NCI-H460 (cell line): ENCODE results near the gene KRTAP5-7. TPM values are rescaled to one million over a fixed set of nuclear protein-coding genes. Genes with fewer than 3 reads are reported as not detected.
"Not testable (repeated sequence)": the region's sequence is repeated elsewhere in the genome, so short reads cannot be mapped to it uniquely, and the experiment has no call there.

Experiments
- DNase-seq: peaks from one replicate; pipeline ENCODE4 v3.0.0-alpha.2; 2016; ENCODE audit warnings: low read depth; ENCODE audit errors: extremely low read depth
- total RNA-seq: library from RNA; depleted of rRNA; stranded (reverse); fragments of >200 nt; shearing (Covaris generic); gene quantifications from 2 replicates; pipeline ENCODE4 v1.2.3, GENCODE V29; 2014

The KRTAP5-7 gene
- total RNA-seq, 1 experiment from 2014 or later: not detected

DNA sequence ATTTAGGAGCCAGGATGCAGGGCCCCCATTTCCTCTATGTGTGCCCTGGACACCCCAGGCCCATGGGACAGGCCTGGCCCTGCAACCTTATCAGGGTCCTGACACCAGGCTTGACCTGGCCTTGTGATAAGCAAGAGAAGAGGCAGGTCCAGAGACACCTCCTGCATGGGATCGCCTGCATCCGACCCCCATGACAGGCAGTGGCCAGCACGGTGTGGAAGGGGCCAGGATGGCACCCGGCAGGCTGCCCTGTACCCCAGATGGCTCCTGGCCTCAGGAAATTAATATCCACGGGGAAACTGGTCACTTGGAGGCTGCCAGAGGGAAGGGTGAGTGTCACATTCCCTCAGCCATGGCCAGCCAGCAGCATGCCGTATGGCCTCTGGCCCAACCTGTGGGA is 27.9 kb downstream of the KRTAP5-7 start:
- no peak for DNase-seq

DNA sequence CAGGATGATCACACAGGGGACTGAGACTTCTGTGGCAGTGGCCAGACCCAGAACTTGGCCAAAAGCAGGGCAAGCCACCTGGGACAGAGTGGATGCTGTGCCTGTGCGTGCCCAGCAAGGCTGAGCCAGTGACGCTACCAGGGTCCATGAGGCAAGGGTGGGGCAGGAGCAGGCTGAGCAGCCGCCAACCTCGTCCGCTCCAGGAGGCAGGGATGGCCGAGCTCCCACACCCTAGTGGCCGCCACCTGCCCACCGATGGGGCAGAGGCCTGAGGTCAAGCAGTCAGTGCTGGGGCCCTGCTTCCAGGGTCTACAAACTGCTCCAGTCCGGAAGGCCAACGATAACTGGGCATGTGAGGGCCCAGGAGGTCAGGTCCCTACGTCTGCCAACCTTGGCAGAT is 28.4 kb downstream of the KRTAP5-7 start:
- no peak for DNase-seq

DNA sequence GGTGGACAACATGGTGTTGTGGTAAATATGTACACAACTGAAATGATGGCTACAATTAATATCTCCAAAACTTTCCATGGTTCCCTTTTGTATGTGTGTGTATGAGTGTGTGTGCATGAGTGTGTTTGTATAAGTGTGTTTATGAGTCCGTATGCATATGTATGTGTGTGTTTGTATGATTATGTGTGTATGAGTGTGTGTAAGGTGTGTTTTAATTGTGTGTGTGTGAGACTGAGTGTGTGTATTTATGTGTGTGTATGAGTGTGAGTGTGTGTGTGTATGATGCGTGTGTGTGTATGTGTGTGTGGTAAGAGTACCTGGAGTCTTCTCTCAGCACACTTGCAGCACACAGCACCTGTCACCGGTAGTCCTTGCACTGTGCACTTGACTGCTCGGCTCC is 29.0 kb downstream of the KRTAP5-7 start:
- DNase-seq: no peak

DNA sequence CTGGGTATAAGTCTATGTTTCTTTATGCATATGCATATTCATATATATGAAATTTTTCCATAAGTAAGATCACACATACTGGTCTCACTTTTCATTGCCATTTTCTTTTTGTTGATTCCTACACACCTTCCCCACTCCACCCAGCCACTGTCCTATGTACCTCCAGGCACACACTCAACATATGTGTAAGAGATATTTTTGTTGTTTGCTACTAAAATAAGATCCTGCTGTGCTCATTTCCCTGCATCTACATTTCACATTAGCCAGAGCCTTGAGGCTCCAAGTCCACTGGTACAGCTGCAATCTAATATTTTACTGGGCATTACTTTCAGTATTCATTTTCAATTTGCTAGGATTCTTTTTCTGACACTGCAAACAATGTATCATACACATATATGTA is 30.2 kb downstream of the KRTAP5-7 start:
- no peak for DNase-seq

DNA sequence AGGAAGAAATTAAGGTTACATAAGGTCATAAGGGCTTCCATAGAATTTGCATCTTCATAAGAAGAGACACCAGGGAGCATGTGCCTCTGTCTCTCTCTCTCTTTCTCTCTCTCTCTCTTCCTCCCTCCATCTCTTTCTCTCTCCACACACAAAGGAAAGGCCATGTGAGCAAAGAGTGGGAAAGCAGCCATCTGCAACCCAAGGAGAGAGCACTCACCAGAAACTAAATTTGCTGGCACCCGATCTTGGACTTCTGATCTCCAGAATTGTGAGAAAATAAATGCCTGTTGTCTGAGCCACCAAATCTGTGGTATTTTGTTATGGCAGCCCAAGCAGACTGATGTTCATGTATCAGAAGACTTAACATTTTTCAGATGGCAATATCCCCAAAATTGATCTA is 31.9 kb downstream of the KRTAP5-7 start:
- no peak for DNase-seq

DNA sequence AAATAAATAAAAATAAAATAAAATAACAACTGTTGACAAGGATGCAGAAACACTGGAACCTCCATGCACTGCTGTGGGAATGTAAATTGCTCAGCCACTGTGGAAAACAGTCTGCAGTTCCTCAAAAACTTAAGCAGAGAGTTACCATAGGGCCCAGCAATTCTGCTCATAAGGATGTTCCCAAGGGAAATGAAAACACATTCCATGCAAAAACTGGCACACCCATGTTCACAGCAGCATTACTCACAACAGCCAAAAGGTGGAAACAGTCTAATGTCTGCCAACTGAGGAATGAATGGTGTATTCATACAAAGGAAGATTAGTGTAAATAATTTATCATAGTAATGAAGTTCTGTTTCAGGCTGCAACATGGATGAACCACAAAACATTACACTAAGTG is 35.1 kb downstream of the KRTAP5-7 start:
- no peak for DNase-seq

DNA sequence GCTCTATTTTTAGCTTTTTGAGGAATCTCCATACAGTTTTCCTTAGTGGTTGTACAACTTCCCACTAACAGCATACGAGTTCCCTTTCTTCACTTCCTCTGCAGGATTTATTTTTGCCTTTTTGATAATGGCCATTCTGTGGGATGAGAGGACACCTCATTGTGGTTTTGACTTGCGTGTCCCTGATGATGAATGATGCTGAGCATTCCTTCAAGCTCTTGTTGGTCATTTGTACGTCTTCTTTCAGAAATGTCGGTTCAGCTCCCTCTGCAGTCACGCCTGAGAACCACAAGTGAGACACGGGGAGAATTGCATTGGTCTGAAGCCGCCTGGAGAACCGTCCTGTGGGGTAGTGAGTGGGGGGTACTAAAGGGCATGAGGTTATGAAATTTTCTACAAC is 36.3 kb downstream of the KRTAP5-7 start:
- DNase-seq: peak; percentile 36

DNA sequence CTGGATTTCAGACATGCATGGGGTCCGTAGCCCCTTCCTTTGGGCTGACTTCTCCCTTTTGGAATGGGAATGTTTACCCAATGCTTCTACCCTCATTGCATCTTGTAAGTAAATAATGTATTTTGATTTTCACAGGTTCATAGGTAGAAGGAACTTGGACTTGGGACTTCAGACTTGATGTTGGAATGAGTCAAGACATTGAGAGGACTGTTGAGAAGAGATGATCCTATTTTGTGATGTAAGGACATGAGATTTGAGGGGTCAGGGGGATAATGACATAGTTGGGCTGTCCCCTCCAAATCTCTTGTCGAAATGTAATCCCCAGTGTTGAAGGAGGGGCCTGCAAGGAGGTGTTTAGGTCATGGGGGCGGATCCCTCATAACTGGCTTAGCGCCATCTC is 37.4 kb downstream of the KRTAP5-7 start:
- DNase-seq: no peak

DNA sequence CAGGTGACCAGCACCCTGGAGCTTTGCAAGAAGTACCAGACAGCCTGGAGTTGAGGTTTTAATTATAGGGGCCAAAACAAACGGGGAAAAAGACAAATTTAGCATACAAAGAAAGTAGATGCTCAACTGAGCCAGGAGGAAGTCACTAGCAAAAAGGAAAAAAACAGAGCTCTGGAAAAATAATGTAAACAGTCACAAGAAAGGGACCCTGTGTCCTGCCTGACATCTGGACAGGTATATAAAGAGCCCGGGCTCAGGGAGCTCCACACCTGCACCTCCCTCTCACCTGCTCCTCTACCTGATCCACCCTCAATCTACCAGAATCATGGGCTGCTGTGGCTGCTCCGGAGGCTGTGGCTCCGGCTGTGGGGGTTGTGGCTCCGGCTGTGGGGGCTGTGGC is 38.2 kb downstream of the KRTAP5-7 start, which contains the start of gene KRTAP5-10:
Gene KRTAP5-10, plus strand, starts transcription at position 301 of the 400 bp plus-strand sequence. Its CDS starts 25 bp downstream, at position 326.
- DNase-seq: no peak

DNA sequence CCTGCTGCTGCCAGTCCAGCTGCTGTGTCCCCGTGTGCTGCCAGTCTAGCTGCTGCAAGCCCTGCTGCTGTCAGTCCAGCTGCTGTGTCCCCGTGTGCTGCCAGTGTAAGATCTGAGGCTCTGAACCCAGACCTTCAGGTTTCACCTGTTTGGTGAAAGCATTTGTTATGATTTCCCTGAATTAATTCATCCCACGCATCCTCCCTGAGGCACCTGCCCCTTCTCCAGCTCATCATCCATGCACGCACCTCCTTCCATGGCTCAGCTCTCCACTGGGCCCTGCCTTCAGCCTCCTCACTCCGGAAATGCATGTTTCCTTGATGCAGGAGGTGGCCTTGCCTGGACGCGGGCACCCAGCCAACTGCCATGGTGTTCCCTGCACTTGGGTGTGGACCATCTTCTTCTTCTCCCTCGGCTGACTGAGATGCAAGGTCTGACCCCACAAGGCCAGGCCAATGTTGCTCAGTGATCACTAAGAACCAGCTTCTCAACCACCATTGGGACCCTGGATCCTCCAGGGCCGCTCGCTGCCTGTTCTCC is 39.1 kb downstream of the KRTAP5-7 start:
- DNase-seq: no peak

DNA sequence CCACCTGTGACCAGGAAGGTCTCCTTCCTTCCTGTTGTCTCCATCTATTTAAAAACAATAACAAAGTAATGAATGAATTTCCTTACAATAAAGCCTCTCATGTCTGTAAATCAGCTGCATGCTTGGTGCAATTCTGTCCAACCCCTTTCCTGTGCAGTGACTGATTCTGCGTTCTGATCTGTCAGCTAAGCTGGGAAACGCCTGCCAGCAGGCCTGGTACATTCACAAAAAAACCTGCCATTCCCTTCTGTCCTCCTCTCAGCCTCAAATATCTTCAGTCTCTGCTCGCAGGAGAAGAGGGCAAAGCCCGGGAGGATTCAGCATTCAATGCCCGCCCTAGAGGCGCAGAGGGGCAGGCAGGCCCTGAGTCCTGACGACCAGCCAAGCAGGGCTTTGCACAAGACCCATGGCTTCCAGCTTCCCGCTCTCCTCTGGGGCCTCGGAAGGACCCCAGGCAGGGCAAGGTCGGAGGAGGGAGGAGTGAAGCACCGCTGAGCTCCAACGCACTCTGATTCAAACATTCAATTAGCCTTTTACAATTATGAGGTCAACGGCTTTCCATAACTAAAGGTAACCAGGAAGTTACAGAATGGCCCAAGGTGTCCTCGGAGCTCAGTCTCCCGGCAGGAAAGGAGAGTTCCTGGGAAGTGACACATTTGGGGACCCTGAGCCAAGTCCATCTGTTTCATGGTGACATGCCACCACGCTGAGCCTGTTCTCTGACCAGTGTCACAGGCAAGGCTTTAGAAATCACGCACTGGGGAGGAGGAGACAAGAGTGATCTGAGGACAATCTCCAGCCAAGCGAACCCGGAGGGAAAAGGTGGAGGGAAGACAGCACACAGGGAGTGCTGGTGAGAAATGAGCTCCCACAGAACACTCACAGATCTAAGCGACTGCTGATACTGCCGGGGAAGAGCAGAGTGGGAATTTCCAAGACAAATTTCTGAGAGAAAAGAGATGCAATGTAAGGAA is 39.8 kb downstream of the KRTAP5-7 start:
- not testable (repeated sequence) for DNase-seq

DNA sequence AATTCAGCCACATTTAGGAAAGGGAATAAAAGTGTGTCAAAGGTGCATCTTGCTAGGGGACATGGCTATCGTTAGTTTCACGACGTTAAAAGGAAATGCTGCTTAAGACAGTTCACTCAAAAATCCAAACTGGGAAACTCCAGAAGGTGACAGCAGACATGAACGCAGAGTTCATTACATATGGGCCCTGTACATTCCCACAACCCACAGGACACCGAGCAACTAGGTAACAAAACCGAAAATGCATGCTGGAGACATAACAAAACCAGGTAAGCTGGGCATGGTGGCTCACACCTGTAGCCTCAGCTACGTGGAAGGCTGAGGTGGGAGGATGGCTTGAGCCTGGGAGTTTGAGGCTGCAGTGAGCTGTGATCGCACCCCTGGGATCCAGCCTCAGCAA is 40.6 kb downstream of the KRTAP5-7 start:
- not testable (repeated sequence) for DNase-seq

DNA sequence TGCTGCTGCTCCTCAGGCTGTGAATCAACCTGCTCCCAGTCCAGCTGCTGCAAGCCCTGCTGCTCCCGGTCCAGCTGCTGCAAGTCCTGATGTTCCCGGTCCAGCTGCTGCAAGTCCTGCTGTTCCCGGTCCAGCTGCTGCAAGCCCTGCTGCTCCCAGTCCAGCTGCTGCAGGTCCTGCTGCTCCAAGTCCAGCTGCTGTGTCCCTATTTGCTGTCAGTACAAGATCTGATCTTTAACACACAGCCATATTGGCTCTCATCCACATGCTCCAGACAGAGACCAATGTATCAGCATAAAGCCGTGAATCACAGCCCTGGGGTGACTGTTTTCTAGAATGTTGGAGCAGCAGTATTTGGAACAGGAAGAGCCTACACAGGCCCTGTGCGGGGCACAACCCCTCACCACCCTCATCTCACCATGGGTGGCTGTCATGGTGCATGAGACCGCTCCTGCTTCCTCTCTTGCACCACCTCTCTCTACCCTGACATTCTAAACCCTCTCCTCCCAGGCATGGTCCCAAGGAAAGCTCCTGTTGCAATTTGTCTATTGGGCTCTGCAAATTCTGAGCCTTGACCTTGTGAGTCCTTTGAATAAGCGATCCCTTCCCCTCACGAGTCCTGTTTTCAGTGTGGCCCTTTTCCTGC is 41.8 kb downstream of the KRTAP5-7 start:
- no peak for DNase-seq

DNA sequence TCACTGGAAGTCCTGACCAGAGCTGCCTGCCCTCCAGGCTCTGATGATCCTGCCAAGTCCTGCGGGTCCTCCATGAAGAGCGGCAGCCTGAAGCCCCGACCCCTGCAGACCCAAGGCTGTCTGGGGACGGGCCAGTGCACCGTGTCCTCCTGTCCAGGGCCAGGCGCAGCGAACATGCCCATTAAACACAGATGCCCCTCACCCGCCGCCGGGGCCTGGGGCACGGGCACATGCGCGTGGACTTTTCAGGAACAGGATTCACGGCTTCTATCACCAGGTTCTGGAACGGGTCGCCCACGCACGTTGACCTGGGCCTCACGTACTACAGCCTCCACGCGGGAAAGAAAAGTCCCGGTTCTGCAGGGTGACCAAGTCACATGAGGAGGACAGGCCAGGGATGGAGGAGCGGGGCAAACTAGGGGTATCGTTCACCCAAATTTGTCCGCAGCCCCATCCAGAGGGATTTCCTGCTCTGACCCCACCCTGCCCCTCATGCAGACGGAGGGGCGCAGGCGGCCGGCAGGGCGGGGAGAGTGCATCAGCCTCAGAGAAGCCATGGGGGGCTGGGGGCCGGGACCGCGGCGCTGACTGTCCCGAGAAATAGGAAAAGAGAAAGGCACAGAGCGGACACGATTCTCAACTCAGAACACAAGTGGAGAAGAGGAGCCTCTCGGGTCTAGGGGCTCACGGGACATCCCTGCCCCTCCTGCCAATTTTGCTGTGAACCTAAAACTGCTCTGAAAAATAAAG is 44.2 kb downstream of the KRTAP5-7 start:
- DNase-seq: not testable (repeated sequence)

DNA sequence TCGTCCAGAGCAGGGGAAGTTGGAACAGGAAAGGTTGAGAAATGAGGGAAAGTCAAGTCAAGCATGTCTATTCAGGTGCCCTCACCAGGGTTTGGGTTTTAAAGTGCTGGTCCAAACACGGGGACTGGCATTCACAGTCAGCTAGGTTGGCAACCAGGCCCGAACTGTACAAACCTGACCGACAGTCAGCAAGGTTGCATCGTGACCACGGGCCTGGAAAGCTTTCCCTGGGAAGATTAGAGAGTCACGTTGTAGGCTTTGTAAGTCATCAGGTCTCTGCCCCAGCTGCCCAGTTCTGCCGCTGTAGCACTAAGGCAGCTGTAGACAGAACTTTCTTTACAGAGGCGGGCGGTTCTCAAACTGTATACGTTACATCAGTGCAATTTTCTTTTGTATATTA is 45.7 kb downstream of the KRTAP5-7 start:
- DNase-seq: peak; percentile 16

DNA sequence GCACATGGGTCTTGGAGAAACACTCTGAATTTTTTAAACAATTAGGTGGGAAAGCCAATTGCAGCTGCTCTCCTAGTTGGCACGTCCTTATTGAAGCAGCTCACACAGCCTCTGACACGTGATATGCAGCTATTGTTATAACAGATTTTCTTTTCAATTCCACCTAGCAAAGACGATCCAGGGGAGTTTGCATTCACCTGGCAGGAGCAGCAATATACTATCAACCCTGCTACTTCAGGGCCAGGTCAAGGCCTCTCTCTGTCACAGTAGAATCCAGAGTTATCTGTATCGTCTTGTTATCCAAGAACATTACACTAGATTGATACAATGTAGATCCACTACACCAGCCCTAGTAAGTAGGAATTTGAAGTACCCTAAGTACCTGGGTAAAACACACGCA is 47.4 kb downstream of the KRTAP5-7 start:
- DNase-seq: no peak

DNA sequence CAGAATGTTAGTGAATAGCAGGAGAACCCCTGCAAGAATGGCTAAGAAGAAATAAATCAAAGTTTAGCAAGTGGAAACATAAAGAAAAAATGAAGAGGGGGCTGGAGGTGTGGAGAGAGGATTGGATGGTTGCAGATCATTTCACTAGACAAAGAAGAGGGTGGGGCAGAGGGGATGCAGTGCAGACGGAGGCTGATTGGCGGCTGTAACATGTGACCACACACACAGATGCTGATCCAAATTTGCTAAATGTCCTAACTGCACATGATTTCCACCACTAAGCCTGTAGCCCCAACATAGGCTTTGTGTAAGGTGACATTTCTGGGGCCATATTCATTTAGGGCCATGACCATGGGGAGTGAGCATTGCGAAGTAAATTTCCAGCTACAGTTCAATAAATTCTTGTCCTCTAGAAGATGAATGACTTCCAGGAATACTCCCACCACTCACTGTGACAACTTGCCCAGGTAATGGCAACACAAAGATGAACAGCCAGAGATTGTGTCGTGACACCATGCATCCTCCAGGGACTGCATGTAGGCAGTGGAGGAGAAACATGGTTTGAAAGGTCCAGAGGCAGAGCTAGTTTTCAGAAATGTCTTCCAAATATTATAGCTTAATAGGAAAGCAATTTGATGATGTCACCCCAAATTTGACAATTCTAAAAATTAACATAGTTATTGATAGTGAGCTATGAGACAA is 48.8 kb downstream of the KRTAP5-7 start:
- DNase-seq: no peak

DNA sequence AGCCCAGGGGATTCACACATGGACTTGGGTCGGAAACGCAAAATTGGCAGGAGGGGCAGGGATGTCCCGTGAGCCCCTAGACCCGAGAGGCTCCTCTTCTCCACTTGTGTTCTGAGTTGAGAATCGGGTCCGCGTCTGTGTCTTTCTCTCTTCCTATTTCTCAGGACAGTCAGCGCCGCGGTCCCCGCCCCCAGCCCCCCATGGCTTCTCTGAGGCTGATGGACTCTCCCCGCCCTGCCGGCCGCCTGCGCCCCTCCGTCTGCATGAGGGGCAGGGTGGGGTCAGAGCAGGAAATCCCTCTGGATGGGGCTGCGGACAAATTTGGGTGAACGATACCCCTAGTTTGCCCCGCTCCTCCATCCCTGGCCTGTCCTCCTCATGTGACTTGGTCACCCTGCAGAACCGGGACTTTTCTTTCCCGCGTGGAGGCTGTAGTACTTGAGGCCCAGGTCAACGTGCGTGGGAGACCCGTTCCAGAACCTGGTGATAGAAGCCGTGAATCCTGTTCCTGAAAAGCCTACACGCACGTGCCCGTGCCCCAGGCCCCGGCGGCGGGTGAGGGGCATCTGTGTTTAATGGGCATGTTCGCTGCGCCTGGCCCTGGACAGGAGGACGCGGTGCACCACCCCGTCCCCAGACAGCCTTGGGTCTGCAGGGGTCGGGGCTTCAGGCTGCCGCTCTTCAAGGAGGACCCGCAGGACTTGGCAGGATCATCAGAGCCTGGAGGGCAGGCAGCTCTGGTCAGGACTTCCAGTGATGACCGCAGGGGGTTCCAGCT is 49.8 kb downstream of the KRTAP5-7 start:
- not testable (repeated sequence) for DNase-seq

DNA sequence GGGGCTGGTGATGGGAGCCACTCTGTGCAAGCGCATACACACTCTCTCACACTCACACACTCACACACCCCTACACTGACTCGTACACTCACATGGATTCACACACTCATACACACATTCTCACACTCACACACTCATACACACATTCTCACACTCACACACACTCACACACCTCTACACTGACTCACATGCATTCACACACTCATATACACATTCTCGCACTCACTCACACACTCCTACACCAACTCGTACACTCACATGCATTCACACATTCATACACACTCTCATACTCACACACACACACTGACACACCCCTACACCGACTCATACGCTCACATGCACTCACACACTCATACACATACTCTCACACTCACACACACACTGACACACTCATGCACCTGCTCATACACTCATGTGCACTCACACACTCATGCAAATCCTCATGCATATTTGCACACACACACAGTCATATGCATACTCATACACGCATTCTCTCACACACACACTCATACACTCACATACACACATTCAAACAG is 50.5 kb downstream of the KRTAP5-7 start:
- no peak for DNase-seq
